ENCODE results near the gene PTPN6. TPM values are rescaled to one million over a fixed set of nuclear protein-coding genes. Genes with fewer than 3 reads are reported as not detected.

The PTPN6 gene
- total and polyA plus RNA-seq, 10 of the 15 experiments (the other 5 are each of a cell fraction or from before 2014, with no cell fraction given) = 229 to 457 (median 370) TPM

DNA sequence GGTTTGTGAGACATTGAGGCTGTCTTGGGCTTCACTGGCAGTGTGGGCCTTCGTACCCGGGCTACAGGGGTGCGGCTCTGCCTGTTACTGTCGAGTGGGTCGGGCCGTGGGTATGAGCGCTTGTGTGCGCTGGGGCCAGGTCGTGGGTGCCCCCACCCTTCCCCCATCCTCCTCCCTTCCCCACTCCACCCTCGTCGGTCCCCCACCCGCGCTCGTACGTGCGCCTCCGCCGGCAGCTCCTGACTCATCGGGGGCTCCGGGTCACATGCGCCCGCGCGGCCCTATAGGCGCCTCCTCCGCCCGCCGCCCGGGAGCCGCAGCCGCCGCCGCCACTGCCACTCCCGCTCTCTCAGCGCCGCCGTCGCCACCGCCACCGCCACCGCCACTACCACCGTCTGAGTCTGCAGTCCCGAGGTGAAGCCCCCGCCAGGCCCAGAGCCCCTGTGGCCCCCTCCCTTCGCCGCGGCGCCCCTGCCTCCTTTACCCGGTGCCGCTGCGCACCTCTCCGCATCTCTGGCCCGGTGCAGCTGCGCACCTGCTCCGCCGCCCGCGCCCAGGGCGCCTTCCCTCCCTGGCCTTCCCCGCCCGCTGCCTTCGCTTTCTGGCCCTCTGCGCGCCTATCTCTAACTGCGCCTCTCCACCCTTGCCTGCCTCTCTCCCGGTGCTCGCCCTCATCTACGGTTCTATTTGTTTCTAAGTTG, 36.8 kb upstream of the PTPN6 start, which contains the start of gene ENO2 (continued):
- TF ChIP-seq EGR1 (IDR thresholded peaks at IDR 0.05; ENCODE audit: borderline replicate concordance in 1 of 2, low read depth in 2 of 2, low read length in 2 of 2) = no peak
- TF ChIP-seq SMAD1 (IDR thresholded peaks at IDR 0.05; ENCODE audit: low read depth, partially characterized antibody) = no peak
- TF ChIP-seq RAD51 (IDR thresholded peaks at IDR 0.05) = peak; percentile 49; the same call in 1 of the 2 replicates
- TF ChIP-seq RUNX3 (IDR thresholded peaks at IDR 0.05; ENCODE audit: low read length) = 0 out of 2 replicates have a peak, but pooled peaks have one; percentile 18
- no peak for TF ChIP-seq SRF (IDR thresholded peaks at IDR 0.05; ENCODE audit: low read depth in 2 of 2, low read length in 2 of 2)
- TF ChIP-seq POLR2AphosphoS5 (IDR thresholded peaks at IDR 0.05; ENCODE audit: low read length) = no peak
- TF ChIP-seq, protein P1, sequence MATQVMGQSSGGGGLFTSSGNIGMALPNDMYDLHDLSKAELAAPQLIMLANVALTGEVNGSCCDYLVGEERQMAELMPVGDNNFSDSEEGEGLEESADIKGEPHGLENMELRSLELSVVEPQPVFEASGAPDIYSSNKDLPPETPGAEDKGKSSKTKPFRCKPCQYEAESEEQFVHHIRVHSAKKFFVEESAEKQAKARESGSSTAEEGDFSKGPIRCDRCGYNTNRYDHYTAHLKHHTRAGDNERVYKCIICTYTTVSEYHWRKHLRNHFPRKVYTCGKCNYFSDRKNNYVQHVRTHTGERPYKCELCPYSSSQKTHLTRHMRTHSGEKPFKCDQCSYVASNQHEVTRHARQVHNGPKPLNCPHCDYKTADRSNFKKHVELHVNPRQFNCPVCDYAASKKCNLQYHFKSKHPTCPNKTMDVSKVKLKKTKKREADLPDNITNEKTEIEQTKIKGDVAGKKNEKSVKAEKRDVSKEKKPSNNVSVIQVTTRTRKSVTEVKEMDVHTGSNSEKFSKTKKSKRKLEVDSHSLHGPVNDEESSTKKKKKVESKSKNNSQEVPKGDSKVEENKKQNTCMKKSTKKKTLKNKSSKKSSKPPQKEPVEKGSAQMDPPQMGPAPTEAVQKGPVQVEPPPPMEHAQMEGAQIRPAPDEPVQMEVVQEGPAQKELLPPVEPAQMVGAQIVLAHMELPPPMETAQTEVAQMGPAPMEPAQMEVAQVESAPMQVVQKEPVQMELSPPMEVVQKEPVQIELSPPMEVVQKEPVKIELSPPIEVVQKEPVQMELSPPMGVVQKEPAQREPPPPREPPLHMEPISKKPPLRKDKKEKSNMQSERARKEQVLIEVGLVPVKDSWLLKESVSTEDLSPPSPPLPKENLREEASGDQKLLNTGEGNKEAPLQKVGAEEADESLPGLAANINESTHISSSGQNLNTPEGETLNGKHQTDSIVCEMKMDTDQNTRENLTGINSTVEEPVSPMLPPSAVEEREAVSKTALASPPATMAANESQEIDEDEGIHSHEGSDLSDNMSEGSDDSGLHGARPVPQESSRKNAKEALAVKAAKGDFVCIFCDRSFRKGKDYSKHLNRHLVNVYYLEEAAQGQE (IDR thresholded peaks at IDR 0.05; ENCODE audit: low read depth, low read length) = no peak
- TF ChIP-seq NFIC (IDR thresholded peaks at IDR 0.05; ENCODE audit: low read depth, low read length) = no peak
- no peak for TF ChIP-seq ZBTB4 (CRISPR knock-in tag; IDR thresholded peaks at IDR 0.05)
- no peak for TF ChIP-seq YY1 (IDR thresholded peaks at IDR 0.05; ENCODE audit: low read depth, low read length)
- no peak for TF ChIP-seq MTA3 (IDR thresholded peaks at IDR 0.05; ENCODE audit: borderline replicate concordance, low read length)
- no peak for TF ChIP-seq ASH2L (IDR thresholded peaks at IDR 0.05; ENCODE audit: borderline replicate concordance, low read depth)
- TF ChIP-seq ZNF592 (IDR thresholded peaks at IDR 0.05) = no peak; the same call in 1 of the 2 replicates
- no peak for TF ChIP-seq JUND (IDR thresholded peaks at IDR 0.05; ENCODE audit: low read depth, low read length)
- no peak for TF ChIP-seq MEF2B (IDR thresholded peaks at IDR 0.05; ENCODE audit: partially characterized antibody, poor library complexity, severe bottlenecking)
- TF ChIP-seq NR2F1 (conservative IDR thresholded peaks at IDR 0.05) = peak; percentile 39; the same call in 1 of the 2 replicates
- TF ChIP-seq, protein P2, sequence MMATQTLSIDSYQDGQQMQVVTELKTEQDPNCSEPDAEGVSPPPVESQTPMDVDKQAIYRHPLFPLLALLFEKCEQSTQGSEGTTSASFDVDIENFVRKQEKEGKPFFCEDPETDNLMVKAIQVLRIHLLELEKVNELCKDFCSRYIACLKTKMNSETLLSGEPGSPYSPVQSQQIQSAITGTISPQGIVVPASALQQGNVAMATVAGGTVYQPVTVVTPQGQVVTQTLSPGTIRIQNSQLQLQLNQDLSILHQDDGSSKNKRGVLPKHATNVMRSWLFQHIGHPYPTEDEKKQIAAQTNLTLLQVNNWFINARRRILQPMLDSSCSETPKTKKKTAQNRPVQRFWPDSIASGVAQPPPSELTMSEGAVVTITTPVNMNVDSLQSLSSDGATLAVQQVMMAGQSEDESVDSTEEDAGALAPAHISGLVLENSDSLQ (IDR thresholded peaks at IDR 0.05) = no peak

All from GM12878 (cell line).